Measurements from ENCODE around the gene B9D1. TPM values are rescaled to one million over a fixed set of nuclear protein-coding genes. Genes with fewer than 3 reads are reported as not detected.

The B9D1 gene
- total RNA-seq, 1 experiment from 2014 or later = 20.0 TPM

DNA sequence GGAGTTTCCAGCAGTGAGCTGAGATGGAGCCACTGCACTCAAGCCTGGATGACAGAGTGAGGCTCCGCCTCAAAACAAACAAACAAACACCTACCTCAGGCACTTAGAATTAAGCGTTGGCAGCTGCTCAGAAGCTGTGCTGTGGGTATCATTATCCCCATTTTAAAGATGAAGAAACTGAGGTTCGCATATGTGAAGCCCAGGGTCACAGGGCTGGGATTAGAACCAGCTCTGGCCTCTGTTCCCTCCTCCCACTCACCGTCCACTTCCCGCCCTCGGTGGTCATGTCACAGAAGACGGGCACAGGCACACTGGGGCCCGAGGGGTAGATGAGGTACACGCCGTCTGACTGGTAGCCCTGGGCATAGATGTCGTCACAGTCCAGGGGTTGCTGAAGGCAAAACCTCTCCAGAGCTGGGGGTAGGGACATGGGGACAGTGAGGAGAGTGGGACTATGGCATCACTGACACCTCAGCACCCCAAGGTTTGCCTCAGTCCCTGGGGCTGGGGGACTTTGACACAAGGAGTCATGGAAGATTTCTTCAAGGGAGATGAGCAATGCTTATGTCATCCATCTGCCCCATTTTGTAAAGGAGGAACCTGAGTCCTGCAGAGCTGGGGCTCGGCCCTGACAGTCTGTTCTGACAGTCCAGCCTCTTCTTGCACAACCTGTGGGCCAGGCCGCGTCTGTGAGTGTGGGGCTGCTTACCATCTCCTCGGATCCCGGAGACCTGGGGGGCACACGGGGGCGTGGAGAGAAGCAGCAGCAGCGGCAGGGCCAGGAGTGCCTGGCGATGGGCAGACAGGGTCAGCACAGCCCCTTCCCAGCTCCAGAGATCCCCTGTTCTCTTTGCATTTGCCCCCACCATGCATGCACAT lies 23.8 kb upstream of the B9D1 start (continued):
- TF ChIP-seq, protein P1, sequence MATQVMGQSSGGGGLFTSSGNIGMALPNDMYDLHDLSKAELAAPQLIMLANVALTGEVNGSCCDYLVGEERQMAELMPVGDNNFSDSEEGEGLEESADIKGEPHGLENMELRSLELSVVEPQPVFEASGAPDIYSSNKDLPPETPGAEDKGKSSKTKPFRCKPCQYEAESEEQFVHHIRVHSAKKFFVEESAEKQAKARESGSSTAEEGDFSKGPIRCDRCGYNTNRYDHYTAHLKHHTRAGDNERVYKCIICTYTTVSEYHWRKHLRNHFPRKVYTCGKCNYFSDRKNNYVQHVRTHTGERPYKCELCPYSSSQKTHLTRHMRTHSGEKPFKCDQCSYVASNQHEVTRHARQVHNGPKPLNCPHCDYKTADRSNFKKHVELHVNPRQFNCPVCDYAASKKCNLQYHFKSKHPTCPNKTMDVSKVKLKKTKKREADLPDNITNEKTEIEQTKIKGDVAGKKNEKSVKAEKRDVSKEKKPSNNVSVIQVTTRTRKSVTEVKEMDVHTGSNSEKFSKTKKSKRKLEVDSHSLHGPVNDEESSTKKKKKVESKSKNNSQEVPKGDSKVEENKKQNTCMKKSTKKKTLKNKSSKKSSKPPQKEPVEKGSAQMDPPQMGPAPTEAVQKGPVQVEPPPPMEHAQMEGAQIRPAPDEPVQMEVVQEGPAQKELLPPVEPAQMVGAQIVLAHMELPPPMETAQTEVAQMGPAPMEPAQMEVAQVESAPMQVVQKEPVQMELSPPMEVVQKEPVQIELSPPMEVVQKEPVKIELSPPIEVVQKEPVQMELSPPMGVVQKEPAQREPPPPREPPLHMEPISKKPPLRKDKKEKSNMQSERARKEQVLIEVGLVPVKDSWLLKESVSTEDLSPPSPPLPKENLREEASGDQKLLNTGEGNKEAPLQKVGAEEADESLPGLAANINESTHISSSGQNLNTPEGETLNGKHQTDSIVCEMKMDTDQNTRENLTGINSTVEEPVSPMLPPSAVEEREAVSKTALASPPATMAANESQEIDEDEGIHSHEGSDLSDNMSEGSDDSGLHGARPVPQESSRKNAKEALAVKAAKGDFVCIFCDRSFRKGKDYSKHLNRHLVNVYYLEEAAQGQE (IDR thresholded peaks at IDR 0.05; ENCODE audit: low read depth) = no peak
- TF ChIP-seq EGR1 (IDR thresholded peaks at IDR 0.05; ENCODE audit: low read depth) = no peak
- no peak for TF ChIP-seq POLR2AphosphoS5 (IDR thresholded peaks at IDR 0.05; ENCODE audit: low read depth, low read length)
- TF ChIP-seq ZNF274 (IDR thresholded peaks at IDR 0.05; ENCODE audit: low read depth, low read length) = no peak

DNA sequence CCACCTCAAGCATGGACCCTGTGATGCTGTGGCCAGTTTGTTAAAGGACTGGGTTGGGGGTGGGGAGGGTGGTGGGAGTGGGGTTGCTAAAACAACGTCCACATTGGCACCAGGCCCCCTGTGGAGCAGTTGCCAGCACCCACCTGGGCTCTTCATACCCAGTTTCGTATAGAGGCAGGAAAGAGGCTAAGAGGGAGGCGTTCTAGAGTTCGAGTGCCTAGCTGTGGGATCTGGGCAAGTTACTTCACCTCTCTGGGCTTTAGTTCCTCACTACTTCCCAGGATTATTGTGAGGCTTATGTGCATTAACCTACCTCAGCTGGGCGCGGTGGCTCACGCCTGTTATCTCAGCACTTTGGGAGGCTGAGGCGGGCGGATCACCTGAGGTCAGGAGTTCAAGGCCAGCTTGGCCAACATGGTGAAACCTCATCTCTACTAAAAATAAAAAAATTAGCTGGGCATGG lies 23.0 kb upstream of the B9D1 start:
- no TSS peak for BruUV-seq (replicated peaks)
- intact Hi-C loops (cut with micrococcal nuclease) = no loop called here
- POLR2A ChIA-PET = no interaction called here
- TF ChIP-seq CEBPB (IDR thresholded peaks at IDR 0.05; ENCODE audit: low read depth) = no peak
- TF ChIP-seq FOSL1 (IDR thresholded peaks at IDR 0.05; ENCODE audit: low read depth) = no peak
- no peak for TF ChIP-seq POLR2AphosphoS5 (IDR thresholded peaks at IDR 0.05; ENCODE audit: low read depth, low read length)
- no peak for TF ChIP-seq JUND (IDR thresholded peaks at IDR 0.05)
- TF ChIP-seq, protein P1 (IDR thresholded peaks at IDR 0.05; ENCODE audit: low read depth) = no peak
- no peak for TF ChIP-seq EZH2 (IDR thresholded peaks at IDR 0.05)
- no peak for TF ChIP-seq ZNF274 (IDR thresholded peaks at IDR 0.05; ENCODE audit: low read depth, low read length)
- TF ChIP-seq EGR1 (IDR thresholded peaks at IDR 0.05; ENCODE audit: low read depth) = no peak
- no peak for TF ChIP-seq YY1 (IDR thresholded peaks at IDR 0.05; ENCODE audit: extremely low read depth, insufficient replicate concordance, low read depth, low read length)
- no peak for TF ChIP-seq POLR2A (IDR thresholded peaks at IDR 0.05; ENCODE audit: borderline replicate concordance, extremely low read depth, insufficient read depth, insufficient read length)
- TF ChIP-seq SIN3A (IDR thresholded peaks at IDR 0.05; ENCODE audit: low read depth) = no peak
- no peak for TF ChIP-seq TCF7L2 (IDR thresholded peaks at IDR 0.05; ENCODE audit: borderline replicate concordance, extremely low read depth, insufficient read depth, insufficient read length)
- no peak for TF ChIP-seq ELF1 (IDR thresholded peaks at IDR 0.05; ENCODE audit: borderline replicate concordance, low read depth)
- TF ChIP-seq SRF (IDR thresholded peaks at IDR 0.05; ENCODE audit: low read depth) = no peak

More for the DNA sequence above, 23.0 kb upstream of the B9D1 start:
- no peaks in the 10 kb centered on the region for H3K79me2 ChIP-seq (ENCODE audit: insufficient read depth, low read length)
- no peaks in the 10 kb centered on the region for H3K27me3 ChIP-seq (ENCODE audit: insufficient read depth, low read length)
- no peak overlapping the region for H3K4me3 ChIP-seq (replicated peaks in 1 of 2; ENCODE audit: low read depth in 1 of 2, low read length in 2 of 2)
- CTCF ChIA-PET = no interaction called here
- no peaks in the 10 kb centered on the region for H4K20me1 ChIP-seq (ENCODE audit: insufficient read depth)
- no peak overlapping the region for H3K27ac ChIP-seq (ENCODE audit: low read depth, low read length)
- H3K4me1 ChIP-seq (ENCODE audit: control insufficient read depth in 1 of 2, insufficient read depth in 2 of 2, low read length in 2 of 2) = peaks cover 0 to 20% of the 10 kb centered on the region in 2 experiments; a peak in 2 of 4 replicates
- no peak overlapping the region for H2AFZ ChIP-seq (ENCODE audit: low read depth, low read length, poor library complexity, severe bottlenecking)
- no peak overlapping the region for H3K4me2 ChIP-seq (ENCODE audit: low read length)
- DNase-seq (ENCODE audit: low read depth, low spot score) = no peak
- ATAC-seq = no peak
- no peaks in the 10 kb centered on the region for H3K9me2 ChIP-seq (ENCODE audit: insufficient read depth)
- H3K9ac ChIP-seq (ENCODE audit: low read length) = no peak overlapping the region
- no peaks in the 10 kb centered on the region for H3K9me3 ChIP-seq (ENCODE audit: control insufficient read depth in 1 of 2, insufficient read depth in 1 of 2, low read depth in 1 of 2, low read length in 2 of 2)
- H3K36me3 ChIP-seq (ENCODE audit: control insufficient read depth in 1 of 2, insufficient read depth in 2 of 2, low read length in 2 of 2) = peaks cover 10 to 16% of the 10 kb centered on the region in 2 experiments; a peak in 2 of 4 replicates
- RAD21 ChIA-PET (ENCODE audit: low non-redundant PET in 1 of 2, low total read pairs in 2 of 2, uncharacterized antibody in 2 of 2, unreplicated experiment in 2 of 2) = no interaction called here

Data from HCT116 (cell line).